ENCODE data around the gene WDR6.

Gene WDR6

GRCh38 chr3:49016414-49017228, 9.4 kb downstream of the WDR6 start:
- DNase-seq (ENCODE audit: low read depth): no peak

- DNase-seq (ENCODE audit: low read depth): no peak
Observed at GRCh38 chr3:49017229-49017970, 10.2 kb downstream of the WDR6 start.

GRCh38 chr3:49017971-49018706, 10.9 kb downstream of the WDR6 start, which contains the start of gene DALRD3:
Gene DALRD3, minus strand, starts transcription at chr3:49018580. Its CDS starts 16 bp downstream, at chr3:49018564.
- no peak for DNase-seq (ENCODE audit: low read depth)

GRCh38 chr3:49018707-49019006, 11.5 kb downstream of the WDR6 start:
- DNase-seq (ENCODE audit: low read depth): no peak

GRCh38 chr3:49019941-49020329, 12.7 kb downstream of the WDR6 start:
- DNase-seq (ENCODE audit: low read depth): no peak

- DNase-seq (ENCODE audit: low read depth): no peak
Observed at GRCh38 chr3:49020330-49021212, 13.4 kb downstream of the WDR6 start.

- peak; percentile 97 for DNase-seq (ENCODE audit: low read depth)
Observed at GRCh38 chr3:49021213-49021812, 14.1 kb downstream of the WDR6 start.

GRCh38 chr3:49021813-49022687, 14.9 kb downstream of the WDR6 start, which contains the start of gene NDUFAF3:
Gene NDUFAF3, plus strand, starts transcription at chr3:49022121. Its CDS starts 24 bp downstream, at chr3:49022145.
- DNase-seq (ENCODE audit: low read depth): peak; percentile 85

GRCh38 chr3:49022688-49023171, 15.5 kb downstream of the WDR6 start:
- DNase-seq (ENCODE audit: low read depth): no peak

GRCh38 chr3:49023775-49024174, 16.6 kb downstream of the WDR6 start:
- DNase-seq (ENCODE audit: low read depth): no peak

- no peak for DNase-seq (ENCODE audit: low read depth)
Observed at GRCh38 chr3:49024449-49024848, 17.3 kb downstream of the WDR6 start.

- DNase-seq (ENCODE audit: low read depth): no peak
Observed at GRCh38 chr3:49025005-49025792, 18.0 kb downstream of the WDR6 start.

- DNase-seq (ENCODE audit: low read depth): no peak
Observed at GRCh38 chr3:49025793-49026520, 18.8 kb downstream of the WDR6 start.

- no peak for DNase-seq (ENCODE audit: low read depth)
Observed at GRCh38 chr3:49026536-49026935, 19.3 kb downstream of the WDR6 start.

- no peak for DNase-seq (ENCODE audit: low read depth)
Observed at GRCh38 chr3:49027634-49028033, 20.4 kb downstream of the WDR6 start.

GRCh38 chr3:49028298-49028672, 21.1 kb downstream of the WDR6 start:
- no peak for DNase-seq (ENCODE audit: low read depth)

GRCh38 chr3:49028673-49029562, 21.7 kb downstream of the WDR6 start, which contains the start of gene IMPDH2:
Gene IMPDH2, minus strand, starts transcription at chr3:49029398. Its CDS starts 48 bp downstream, at chr3:49029350.
- DNase-seq (ENCODE audit: low read depth): peak; percentile 81

GRCh38 chr3:49029563-49029884, 22.3 kb downstream of the WDR6 start:
- no peak for DNase-seq (ENCODE audit: low read depth)
